ENCODE data around the gene CILP2. TPM values are rescaled to one million over a fixed set of nuclear protein-coding genes. Genes with fewer than 3 reads are reported as not detected.

Gene CILP2
- total and polyA plus RNA-seq, 9 of the 15 experiments (the other 6 are each of a cell fraction or from before 2014, with no cell fraction given): 0.04 to 0.35 (median 0.05) TPM; not detected in 2

GRCh38 chr19:19500975-19501644 is 37.0 kb upstream of the CILP2 start (continued):
- no peak for TF ChIP-seq ZBTB8A (IDR thresholded peaks at IDR 0.05; ENCODE audit: partially characterized antibody)

GRCh38 chr19:19501798-19502197 is 36.3 kb upstream of the CILP2 start:
- intact Hi-C loops (cut with micrococcal nuclease): no loop called here
- no peak overlapping the region for H3K4me3 ChIP-seq
- no peaks in the 10 kb centered on the region for H4K20me1 ChIP-seq (replicated peaks; ENCODE audit: control insufficient read depth, insufficient read depth, low read length)
- H3K9me3 ChIP-seq (replicated peaks; ENCODE audit: control insufficient read depth, insufficient read depth, low read depth, low read length): no peaks in the 10 kb centered on the region
- H3K4me1 ChIP-seq (replicated peaks in 1 of 2; ENCODE audit: control insufficient read depth in 2 of 2, insufficient read depth in 2 of 2, low read length in 2 of 2): peaks cover 0 to 21% of the 10 kb centered on the region in 2 experiments; a peak in 2 of 5 replicates
- H3K79me2 ChIP-seq (ENCODE audit: control insufficient read depth, insufficient read depth, low read length): 0 out of 3 replicates have a peak, but pooled peaks cover 1% of the 10 kb centered on the region
- DNase-seq (ENCODE audit: extremely low read depth in 1 of 4, low spot score in 3 of 4) (no peak), FAIRE-seq (no peak), ATAC-seq (no peak)
- in situ Hi-C loops (cut with MboI): no loop called here
- ChIA-PET CTCF (ENCODE audit: low intra/inter-chr PET ratio) (no interaction called here), POLR2A (no interaction called here)
- H2AFZ ChIP-seq (ENCODE audit: low read depth, low read length): no peak overlapping the region
- no peaks in the 10 kb centered on the region for H3K27me3 ChIP-seq (ENCODE audit: control insufficient read depth in 2 of 2, insufficient read depth in 2 of 2, low read length in 2 of 2)
- TF ChIP-seq RBM22 (IDR thresholded peaks at IDR 0.05; ENCODE audit: low read depth, low read length, poor library complexity, severe bottlenecking) (peak; percentile 65), CHD1 (IDR thresholded peaks at IDR 0.05; ENCODE audit: low read length) (no peak)
- no TSS peak for BruUV-seq (replicated peaks)
- no peak overlapping the region; a peak in 1 of 4 replicates for H3K9ac ChIP-seq (ENCODE audit: insufficient read depth in 1 of 2, low read depth in 2 of 2, low read length in 2 of 2)
- H3K27ac ChIP-seq (ENCODE audit: extremely low read depth, low read depth, low read length): no peak overlapping the region
- WGBS (ENCODE audit: insufficient coverage, low coverage, missing lambda C conversion rate): 93% methylated on average over 18 of the region's 26 CpGs
- no peak overlapping the region for H3K4me2 ChIP-seq (ENCODE audit: insufficient read depth, low read length)
- H3K36me3 ChIP-seq (ENCODE audit: control insufficient read depth, insufficient read depth, low read length): peaks cover 99% of the 10 kb centered on the region
- no peaks in the 10 kb centered on the region for H3K9me1 ChIP-seq (ENCODE audit: control insufficient read depth, insufficient read depth, low read length)

- FAIRE-seq (no peak), DNase-seq (ENCODE audit: extremely low read depth in 1 of 4, low spot score in 3 of 4) (no peak), ATAC-seq (no peak)
- 95% methylated on average over 17 of the region's 19 CpGs for WGBS (ENCODE audit: insufficient coverage, low coverage, missing lambda C conversion rate)
- ChIA-PET CTCF (ENCODE audit: low intra/inter-chr PET ratio) (no interaction called here), POLR2A (no interaction called here)
- Histone ChIP-seq H3K4me3 (no peak overlapping the region), H3K4me2 (ENCODE audit: insufficient read depth, low read length) (no peak overlapping the region), H3K9me1 (ENCODE audit: control insufficient read depth, insufficient read depth, low read length) (no peaks in the 10 kb centered on the region), H3K79me2 (ENCODE audit: control insufficient read depth, insufficient read depth, low read length) (no peaks in the 10 kb centered on the region), H3K9me3 (replicated peaks; ENCODE audit: control insufficient read depth, insufficient read depth, low read depth, low read length) (no peaks in the 10 kb centered on the region), H3K27ac (ENCODE audit: extremely low read depth, low read depth, low read length) (no peak overlapping the region), H4K20me1 (replicated peaks; ENCODE audit: control insufficient read depth, insufficient read depth, low read length) (no peaks in the 10 kb centered on the region), H3K4me1 (replicated peaks in 1 of 2; ENCODE audit: control insufficient read depth in 2 of 2, insufficient read depth in 2 of 2, low read length in 2 of 2) (peaks cover 0 to 22% of the 10 kb centered on the region in 2 experiments; a peak in 2 of 5 replicates), H3K9ac (ENCODE audit: insufficient read depth in 1 of 2, low read depth in 2 of 2, low read length in 2 of 2) (no peak overlapping the region), H2AFZ (ENCODE audit: low read depth, low read length) (no peak overlapping the region), H3K27me3 (ENCODE audit: control insufficient read depth in 2 of 2, insufficient read depth in 2 of 2, low read length in 2 of 2) (no peaks in the 10 kb centered on the region), H3K36me3 (ENCODE audit: control insufficient read depth, insufficient read depth, low read length) (peaks cover 97% of the 10 kb centered on the region)
- intact Hi-C loops (cut with micrococcal nuclease): no loop called here
- BruUV-seq (replicated peaks): no TSS peak
- in situ Hi-C loops (cut with MboI): no loop called here
- no peak for TF ChIP-seq RBM22 (IDR thresholded peaks at IDR 0.05; ENCODE audit: low read depth, low read length, poor library complexity, severe bottlenecking)
- TF ChIP-seq PHB2 (IDR thresholded peaks at IDR 0.05; ENCODE audit: low read depth): no peak
- no peak for TF ChIP-seq TSC22D4 (tag; IDR thresholded peaks at IDR 0.05)
- TF ChIP-seq SIN3A (IDR thresholded peaks at IDR 0.05; ENCODE audit: borderline replicate concordance in 2 of 2, control insufficient read depth in 1 of 2, low read depth in 2 of 2, low read length in 2 of 2): no peak
- TF ChIP-seq MAX (CRISPR knock-in tag; IDR thresholded peaks at IDR 0.05): no peak
- no peak for TF ChIP-seq HMGXB4 (CRISPR knock-in tag; IDR thresholded peaks at IDR 0.05)
- no peak for TF ChIP-seq NR2C2 (CRISPR knock-in tag; IDR thresholded peaks at IDR 0.05)
- no peak for TF ChIP-seq NR2C2 (tag; IDR thresholded peaks at IDR 0.05)
Measured at GRCh38 chr19:19502281-19502680, 35.8 kb upstream of the CILP2 start.

Measured in K562 (cell line).